ENCODE data around the gene ADAMTS3. TPM values are rescaled to one million over a fixed set of nuclear protein-coding genes. Genes with fewer than 3 reads are reported as not detected.

ADAMTS3 gene
- total RNA-seq, 4 donors from 2014 or later: 0.37 to 3.6 (median 0.75) TPM

GRCh38 chr4:72531322-72531721 is 37.7 kb downstream of the ADAMTS3 start:
- TF ChIP-seq CTCF (IDR thresholded peaks at IDR 0.05) (no peak), POLR2A (IDR thresholded peaks at IDR 0.05) (no peak)
- WGBS, 2 donors: 69 to 86% methylated on average over 3 of the region's 3 CpGs
- no peak for DNase-seq (ENCODE audit: low spot score in 2 of 2)
- H3K4me3 ChIP-seq (ENCODE audit: low read depth, poor library complexity, severe bottlenecking): no peak overlapping the region
- intact Hi-C loops (cut with DNase I; ENCODE audit: low total_unique reads): no loop called here

- DNase-seq (ENCODE audit: low spot score in 2 of 2): no peak
- 95 to 96% methylated on average over 3 of the region's 3 CpGs for WGBS, 2 donors
- no peak for TF ChIP-seq POLR2A (IDR thresholded peaks at IDR 0.05)
- TF ChIP-seq CTCF (IDR thresholded peaks at IDR 0.05): no peak
- intact Hi-C loops (cut with DNase I; ENCODE audit: low total_unique reads): no loop called here
- H3K4me3 ChIP-seq (ENCODE audit: low read depth, poor library complexity, severe bottlenecking): no peak overlapping the region
Observed at GRCh38 chr4:72529148-72529822, 39.7 kb downstream of the ADAMTS3 start.

GRCh38 chr4:72527038-72527646 is 41.9 kb downstream of the ADAMTS3 start:
- WGBS, 2 donors: 64 to 81% methylated on average over 2 of the region's 2 CpGs
- intact Hi-C loops (cut with DNase I; ENCODE audit: low total_unique reads): no loop called here

GRCh38 chr4:72525938-72526337 is 43.1 kb downstream of the ADAMTS3 start:
- intact Hi-C loops (cut with DNase I; ENCODE audit: low total_unique reads): no loop called here
- TF ChIP-seq CTCF (IDR thresholded peaks at IDR 0.05) (no peak), POLR2A (IDR thresholded peaks at IDR 0.05) (no peak)
- WGBS, 2 donors: 14 to 22% methylated on average over 2 of the region's 2 CpGs
- no peak for DNase-seq (ENCODE audit: low spot score in 2 of 2)
- no peak overlapping the region for H3K4me3 ChIP-seq (ENCODE audit: low read depth, poor library complexity, severe bottlenecking)

More at GRCh38 chr4:72527038-72527646, 41.9 kb downstream of the ADAMTS3 start:
- H3K4me3 ChIP-seq (ENCODE audit: low read depth, poor library complexity, severe bottlenecking): no peak overlapping the region
- no peak for DNase-seq (ENCODE audit: low spot score in 2 of 2)
- TF ChIP-seq CTCF (IDR thresholded peaks at IDR 0.05): no peak
- TF ChIP-seq POLR2A (IDR thresholded peaks at IDR 0.05): no peak

GRCh38 chr4:72522440-72522839 is 46.6 kb downstream of the ADAMTS3 start:
- no peak for DNase-seq (ENCODE audit: low spot score in 2 of 2)
- WGBS, 2 donors: 86 to 90% methylated on average over 3 of the region's 3 CpGs

More at GRCh38 chr4:72522440-72522839, 46.6 kb downstream of the ADAMTS3 start:
- no peak overlapping the region for H3K4me3 ChIP-seq (ENCODE audit: low read depth, poor library complexity, severe bottlenecking)
- TF ChIP-seq CTCF (IDR thresholded peaks at IDR 0.05) (no peak), POLR2A (IDR thresholded peaks at IDR 0.05) (no peak)
- intact Hi-C loops (cut with DNase I; ENCODE audit: low total_unique reads): no loop called here
